ENCODE results near the gene PRKCQ.
A peak's percentile ranks its signal among the peaks of the same experiment; 100 is the strongest.

The PRKCQ gene

DNA sequence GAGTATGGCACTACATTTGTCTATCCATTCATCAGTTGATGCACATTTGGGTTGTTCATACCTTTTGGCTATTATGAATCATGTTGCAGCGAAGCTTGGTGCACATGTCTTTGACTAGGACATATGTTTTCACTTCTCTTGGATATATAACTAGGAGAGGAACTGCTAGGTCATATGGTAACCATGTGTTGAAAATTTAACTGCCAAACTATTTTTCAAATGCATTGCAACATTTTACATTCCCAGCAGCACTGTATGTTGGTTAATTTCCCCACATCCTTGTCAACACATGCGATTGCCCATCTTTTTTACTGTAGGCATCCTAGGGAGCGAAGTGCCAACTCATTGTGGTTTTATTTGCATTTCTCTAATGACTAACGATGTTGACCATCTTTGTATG lies 183.4 kb downstream of the PRKCQ start:
- peak; percentile 73 to 91 for DNase-seq (ENCODE audit: low read depth in 1 of 2, low spot score in 1 of 2)
- peak overlapping the region; percentile 85 for H3K27ac ChIP-seq (replicated peaks)

DNA sequence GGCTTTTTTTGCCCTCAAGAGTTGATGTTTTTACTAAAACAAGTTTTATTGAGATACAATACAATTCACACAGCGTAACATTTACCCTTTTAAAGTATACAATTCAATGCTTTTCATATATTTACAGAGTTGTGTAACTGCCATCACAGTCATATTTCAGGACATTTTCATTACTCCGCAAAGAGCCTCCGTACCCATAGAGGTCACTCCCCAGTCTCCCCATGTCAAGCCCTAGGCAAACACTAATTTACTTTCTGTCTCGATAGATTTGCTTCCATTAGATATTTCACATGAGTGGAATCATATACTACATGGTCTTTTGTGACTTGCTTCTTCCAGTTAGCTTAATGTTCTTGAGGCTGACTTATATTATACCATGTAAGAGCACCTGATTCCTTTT lies 183.8 kb downstream of the PRKCQ start:
- Histone ChIP-seq H3K27me3 (ENCODE audit: insufficient read depth, poor library complexity, severe bottlenecking) (no peaks in the 10 kb centered on the region), H3K27ac (replicated peaks) (peak overlapping the region; percentile 85), H3K4me3 (replicated peaks; ENCODE audit: insufficient read depth, low read length) (no peak overlapping the region)
- DNase-seq (ENCODE audit: low read depth in 1 of 2, low spot score in 1 of 2) = no peak
- TF ChIP-seq POLR2AphosphoS5 (IDR thresholded peaks at IDR 0.05; ENCODE audit: low read depth) (no peak), GABPA (IDR thresholded peaks at IDR 0.05; ENCODE audit: low read depth) (no peak), SPI1 (IDR thresholded peaks at IDR 0.05; ENCODE audit: borderline replicate concordance, low read depth) (no peak)
- TF ChIP-seq, protein P1, sequence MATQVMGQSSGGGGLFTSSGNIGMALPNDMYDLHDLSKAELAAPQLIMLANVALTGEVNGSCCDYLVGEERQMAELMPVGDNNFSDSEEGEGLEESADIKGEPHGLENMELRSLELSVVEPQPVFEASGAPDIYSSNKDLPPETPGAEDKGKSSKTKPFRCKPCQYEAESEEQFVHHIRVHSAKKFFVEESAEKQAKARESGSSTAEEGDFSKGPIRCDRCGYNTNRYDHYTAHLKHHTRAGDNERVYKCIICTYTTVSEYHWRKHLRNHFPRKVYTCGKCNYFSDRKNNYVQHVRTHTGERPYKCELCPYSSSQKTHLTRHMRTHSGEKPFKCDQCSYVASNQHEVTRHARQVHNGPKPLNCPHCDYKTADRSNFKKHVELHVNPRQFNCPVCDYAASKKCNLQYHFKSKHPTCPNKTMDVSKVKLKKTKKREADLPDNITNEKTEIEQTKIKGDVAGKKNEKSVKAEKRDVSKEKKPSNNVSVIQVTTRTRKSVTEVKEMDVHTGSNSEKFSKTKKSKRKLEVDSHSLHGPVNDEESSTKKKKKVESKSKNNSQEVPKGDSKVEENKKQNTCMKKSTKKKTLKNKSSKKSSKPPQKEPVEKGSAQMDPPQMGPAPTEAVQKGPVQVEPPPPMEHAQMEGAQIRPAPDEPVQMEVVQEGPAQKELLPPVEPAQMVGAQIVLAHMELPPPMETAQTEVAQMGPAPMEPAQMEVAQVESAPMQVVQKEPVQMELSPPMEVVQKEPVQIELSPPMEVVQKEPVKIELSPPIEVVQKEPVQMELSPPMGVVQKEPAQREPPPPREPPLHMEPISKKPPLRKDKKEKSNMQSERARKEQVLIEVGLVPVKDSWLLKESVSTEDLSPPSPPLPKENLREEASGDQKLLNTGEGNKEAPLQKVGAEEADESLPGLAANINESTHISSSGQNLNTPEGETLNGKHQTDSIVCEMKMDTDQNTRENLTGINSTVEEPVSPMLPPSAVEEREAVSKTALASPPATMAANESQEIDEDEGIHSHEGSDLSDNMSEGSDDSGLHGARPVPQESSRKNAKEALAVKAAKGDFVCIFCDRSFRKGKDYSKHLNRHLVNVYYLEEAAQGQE (IDR thresholded peaks at IDR 0.05; ENCODE audit: insufficient replicate concordance, low read depth) = no peak
- TF ChIP-seq, protein P2, sequence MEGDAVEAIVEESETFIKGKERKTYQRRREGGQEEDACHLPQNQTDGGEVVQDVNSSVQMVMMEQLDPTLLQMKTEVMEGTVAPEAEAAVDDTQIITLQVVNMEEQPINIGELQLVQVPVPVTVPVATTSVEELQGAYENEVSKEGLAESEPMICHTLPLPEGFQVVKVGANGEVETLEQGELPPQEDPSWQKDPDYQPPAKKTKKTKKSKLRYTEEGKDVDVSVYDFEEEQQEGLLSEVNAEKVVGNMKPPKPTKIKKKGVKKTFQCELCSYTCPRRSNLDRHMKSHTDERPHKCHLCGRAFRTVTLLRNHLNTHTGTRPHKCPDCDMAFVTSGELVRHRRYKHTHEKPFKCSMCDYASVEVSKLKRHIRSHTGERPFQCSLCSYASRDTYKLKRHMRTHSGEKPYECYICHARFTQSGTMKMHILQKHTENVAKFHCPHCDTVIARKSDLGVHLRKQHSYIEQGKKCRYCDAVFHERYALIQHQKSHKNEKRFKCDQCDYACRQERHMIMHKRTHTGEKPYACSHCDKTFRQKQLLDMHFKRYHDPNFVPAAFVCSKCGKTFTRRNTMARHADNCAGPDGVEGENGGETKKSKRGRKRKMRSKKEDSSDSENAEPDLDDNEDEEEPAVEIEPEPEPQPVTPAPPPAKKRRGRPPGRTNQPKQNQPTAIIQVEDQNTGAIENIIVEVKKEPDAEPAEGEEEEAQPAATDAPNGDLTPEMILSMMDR (IDR thresholded peaks at IDR 0.05; ENCODE audit: insufficient read depth, low read length) = no peak

More for the DNA sequence above, 183.4 kb downstream of the PRKCQ start:
- H3K4me3 ChIP-seq (replicated peaks; ENCODE audit: insufficient read depth, low read length) = no peak overlapping the region
- peak; percentile 67; the same call in 1 of the 2 replicates for TF ChIP-seq POLR2AphosphoS5 (IDR thresholded peaks at IDR 0.05; ENCODE audit: low read depth)
- peak; percentile 73 for TF ChIP-seq SPI1 (IDR thresholded peaks at IDR 0.05; ENCODE audit: borderline replicate concordance, low read depth)
- TF ChIP-seq, protein P1 (IDR thresholded peaks at IDR 0.05; ENCODE audit: insufficient replicate concordance, low read depth) = no peak
- no peaks in the 10 kb centered on the region for H3K27me3 ChIP-seq (ENCODE audit: insufficient read depth, poor library complexity, severe bottlenecking)

DNA sequence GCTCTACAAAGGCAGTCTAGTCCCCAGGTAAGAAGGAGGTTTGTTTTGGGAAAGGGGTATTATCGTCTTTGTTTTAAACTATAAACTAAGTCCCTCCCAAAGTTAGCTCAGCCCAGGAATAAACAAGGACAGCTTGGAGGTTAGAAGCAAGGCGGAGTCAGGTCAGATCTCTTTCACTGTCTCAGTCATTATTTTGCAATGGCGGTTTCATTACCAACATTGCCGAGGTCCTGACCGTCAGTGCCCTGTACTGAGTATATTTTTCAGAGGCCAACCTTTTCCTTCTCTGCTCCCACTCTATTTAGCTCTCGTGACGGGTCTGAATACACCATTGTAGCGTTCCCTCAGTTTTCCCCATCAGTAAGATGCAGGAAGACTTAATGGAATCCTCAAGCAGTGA lies 184.5 kb downstream of the PRKCQ start:
- Histone ChIP-seq H3K27me3 (ENCODE audit: insufficient read depth, poor library complexity, severe bottlenecking) (no peaks in the 10 kb centered on the region), H3K4me3 (replicated peaks; ENCODE audit: insufficient read depth, low read length) (no peak overlapping the region), H3K27ac (replicated peaks) (peak overlapping the region; percentile 85)
- no peak for TF ChIP-seq POLR2AphosphoS5 (IDR thresholded peaks at IDR 0.05; ENCODE audit: low read depth)
- TF ChIP-seq, protein P1 (IDR thresholded peaks at IDR 0.05; ENCODE audit: insufficient replicate concordance, low read depth) = no peak
- no peak for TF ChIP-seq SPI1 (IDR thresholded peaks at IDR 0.05; ENCODE audit: borderline replicate concordance, low read depth)
- TF ChIP-seq, protein P2 (IDR thresholded peaks at IDR 0.05; ENCODE audit: insufficient read depth, low read length) = no peak
- TF ChIP-seq GABPA (IDR thresholded peaks at IDR 0.05; ENCODE audit: low read depth) = no peak
- DNase-seq (ENCODE audit: low read depth in 1 of 2, low spot score in 1 of 2) = no peak

Data from HL-60 (cell line).